ENCODE results near the gene CCNI. TPM values are rescaled to one million over a fixed set of nuclear protein-coding genes. Genes with fewer than 3 reads are reported as not detected.

Gene CCNI, protein sequence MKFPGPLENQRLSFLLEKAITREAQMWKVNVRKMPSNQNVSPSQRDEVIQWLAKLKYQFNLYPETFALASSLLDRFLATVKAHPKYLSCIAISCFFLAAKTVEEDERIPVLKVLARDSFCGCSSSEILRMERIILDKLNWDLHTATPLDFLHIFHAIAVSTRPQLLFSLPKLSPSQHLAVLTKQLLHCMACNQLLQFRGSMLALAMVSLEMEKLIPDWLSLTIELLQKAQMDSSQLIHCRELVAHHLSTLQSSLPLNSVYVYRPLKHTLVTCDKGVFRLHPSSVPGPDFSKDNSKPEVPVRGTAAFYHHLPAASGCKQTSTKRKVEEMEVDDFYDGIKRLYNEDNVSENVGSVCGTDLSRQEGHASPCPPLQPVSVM
- 61.4 to 74.5 TPM (median 63.7 TPM) in 5 replicates for total RNA-seq (2022; extraction: Qiagen RNA extraction)

DNA sequence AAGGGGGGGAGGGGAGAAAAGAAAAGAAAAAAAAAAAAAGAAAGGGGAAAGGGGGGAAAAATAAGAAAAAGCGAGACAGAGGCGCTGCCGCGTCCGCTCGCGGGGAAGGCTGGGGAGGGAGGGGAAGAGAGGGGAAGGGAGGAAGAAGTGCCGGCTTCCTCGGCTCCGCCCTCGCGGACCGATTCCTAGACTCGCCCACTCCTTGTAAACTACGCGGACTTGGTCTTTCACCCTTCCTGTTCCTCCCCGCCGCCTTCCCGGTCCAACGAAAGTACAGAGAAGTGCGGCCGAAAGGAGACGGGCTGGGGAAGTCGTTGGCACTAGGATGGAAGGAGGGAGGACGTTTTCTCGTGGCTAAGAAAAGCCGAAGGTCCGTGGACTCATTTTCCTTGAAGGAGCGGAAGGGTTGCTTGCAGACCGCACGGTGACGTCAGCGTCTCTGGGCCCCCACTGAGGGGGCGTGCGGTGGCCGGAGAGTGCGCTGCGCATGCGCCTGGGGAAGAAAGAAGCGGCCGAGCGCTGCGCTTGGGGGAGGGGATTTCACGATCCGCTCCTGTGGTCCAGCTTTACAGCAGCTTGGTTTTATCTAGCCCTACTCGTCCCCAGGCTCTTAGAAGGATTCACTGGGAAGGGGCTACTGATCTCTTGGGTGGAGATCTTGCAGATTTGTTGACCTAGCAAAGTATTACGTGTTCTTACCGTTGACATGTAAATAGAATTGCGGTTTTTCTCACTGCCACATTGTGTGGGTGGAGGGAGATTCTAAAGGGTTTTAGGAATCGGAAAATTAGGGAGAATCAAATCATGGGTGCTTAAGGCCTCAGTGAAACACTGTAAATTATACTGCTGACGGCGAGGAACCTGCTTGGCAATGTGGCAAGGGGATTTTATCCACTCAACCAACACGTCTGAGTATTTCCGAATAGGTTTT lies at the start of gene CCNI:
Gene CCNI, minus strand, starts transcription at position 121 of the 931 bp plus-strand sequence. CDS start 9,627 bp downstream, outside the sequence.

Other genes starting within 250 kb of the CCNI start
- gene SOWAHB, start 177.8 kb downstream of the CCNI start, total RNA-seq (2022; extraction: Qiagen RNA extraction), result 0.02 to 0.05 TPM in 2 of 5 replicates, not detected in the others
- gene SEPTIN11, start 126.2 kb downstream of the CCNI start, total RNA-seq (2022; extraction: Qiagen RNA extraction), result 26.7 to 38.8 TPM (median 33.8 TPM) in 5 replicates
- gene CCNG2, start 81.2 kb upstream of the CCNI start, total RNA-seq (2022; extraction: Qiagen RNA extraction), result 2.9 to 6.8 TPM (median 5.6 TPM) in 5 replicates